B cell (primary cell): ENCODE results near the gene TSHZ1.

Source experiments
- CTCF ChIP-seq: fragments of 200-600 bp; IDR thresholded peaks from one replicate; pipeline ENCODE4 v1.8.0; 2022; ENCODE audit warnings: antibody characterized with exemption, mild to moderate bottlenecking
- EZH2 ChIP-seq: IDR thresholded peaks from 2 replicates; pipeline ENCODE4 v1.6.1; 2012; ENCODE audit warnings: borderline replicate concordance, low read depth, mild to moderate bottlenecking, moderate library complexity, low read length; ENCODE audit not compliant: insufficient read depth, poor library complexity, severe bottlenecking

GRCh38 chr18:75162467-75162866, 48.1 kb upstream of the TSHZ1 start:
- TF ChIP-seq CTCF, result no peak
- no peak for TF ChIP-seq EZH2
